Measurements from ENCODE around the gene CCNI2.

The CCNI2 gene

GRCh38 chr5:132729896-132730295, 17.3 kb upstream of the CCNI2 start:
- no peak overlapping the region for H3K4me3 ChIP-seq (ENCODE audit: insufficient read length, low read depth)
- no peak for DNase-seq (ENCODE audit: low read depth, low spot score)
- H3K9me3 ChIP-seq (ENCODE audit: insufficient read depth, low read length), result no peaks in the 10 kb centered on the region
- H3K9ac ChIP-seq (ENCODE audit: insufficient read length, low read depth), result no peak overlapping the region
- no peaks in the 10 kb centered on the region for H3K27me3 ChIP-seq (ENCODE audit: insufficient read depth, insufficient read length)
- TF ChIP-seq SUZ12 (IDR thresholded peaks at IDR 0.05; ENCODE audit: extremely low read depth, insufficient read depth, insufficient read length), result no peak
- no peak for TF ChIP-seq ZNF274 (IDR thresholded peaks at IDR 0.05; ENCODE audit: low read depth, low read length)
- TF ChIP-seq YY1 (IDR thresholded peaks at IDR 0.05; ENCODE audit: insufficient read depth, insufficient read length), result no peak
- H3K4me1 ChIP-seq (ENCODE audit: insufficient read depth, insufficient read length), result no peaks in the 10 kb centered on the region
- peaks cover 12% of the 10 kb centered on the region for H3K36me3 ChIP-seq (ENCODE audit: insufficient read depth, insufficient read length, low read length)

DNA sequence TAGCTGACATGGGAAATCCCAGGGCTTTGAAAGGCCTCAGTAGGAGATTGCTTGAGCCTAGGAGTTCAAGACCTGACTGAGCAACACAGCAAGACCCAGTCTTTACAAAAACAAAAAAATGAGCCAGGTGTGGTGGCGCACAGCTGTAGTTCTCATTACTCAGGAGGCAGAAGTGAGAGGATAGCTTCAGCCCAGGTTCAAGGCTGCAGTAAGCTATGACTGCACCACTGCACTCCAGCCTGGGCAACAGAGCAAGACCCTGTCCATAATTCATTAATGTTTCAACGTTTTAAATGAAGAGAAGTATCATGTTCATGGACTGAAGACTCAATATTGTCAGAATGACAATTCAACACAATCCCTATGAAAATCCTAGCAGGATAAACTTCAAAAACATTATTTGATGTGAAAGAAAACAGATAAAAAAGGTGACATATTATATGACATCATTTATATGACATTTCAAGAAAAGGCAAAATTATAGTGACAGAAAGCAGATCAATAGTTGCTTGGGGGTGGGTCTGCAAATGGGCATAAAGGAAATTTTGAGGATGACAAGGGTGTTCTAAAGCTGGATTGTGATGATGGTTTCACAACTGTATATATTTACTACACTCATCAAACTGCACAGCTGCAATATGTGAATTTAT, 13.6 kb upstream of the CCNI2 start:
- Histone ChIP-seq H3K4me3 (ENCODE audit: insufficient read length, low read depth) (no peak overlapping the region), H3K36me3 (ENCODE audit: insufficient read depth, insufficient read length, low read length) (peaks cover 4% of the 10 kb centered on the region), H3K9ac (ENCODE audit: insufficient read length, low read depth) (no peak overlapping the region), H3K4me1 (ENCODE audit: insufficient read depth, insufficient read length) (no peaks in the 10 kb centered on the region), H3K27me3 (ENCODE audit: insufficient read depth, insufficient read length) (peaks cover 6% of the 10 kb centered on the region), H3K9me3 (ENCODE audit: insufficient read depth, low read length) (no peaks in the 10 kb centered on the region)
- no peak for DNase-seq (ENCODE audit: low read depth, low spot score)
- no peak for TF ChIP-seq YY1 (IDR thresholded peaks at IDR 0.05; ENCODE audit: insufficient read depth, insufficient read length)
- TF ChIP-seq SUZ12 (IDR thresholded peaks at IDR 0.05; ENCODE audit: extremely low read depth, insufficient read depth, insufficient read length), result no peak
- TF ChIP-seq ZNF274 (IDR thresholded peaks at IDR 0.05; ENCODE audit: low read depth, low read length), result no peak

- H3K9ac ChIP-seq (ENCODE audit: insufficient read length, low read depth), result no peak overlapping the region
- DNase-seq (ENCODE audit: low read depth, low spot score), result no peak
- H3K4me1 ChIP-seq (ENCODE audit: insufficient read depth, insufficient read length), result no peaks in the 10 kb centered on the region
- H3K36me3 ChIP-seq (ENCODE audit: insufficient read depth, insufficient read length, low read length), result peaks cover 4% of the 10 kb centered on the region
- H3K4me3 ChIP-seq (ENCODE audit: insufficient read length, low read depth), result no peak overlapping the region
- H3K9me3 ChIP-seq (ENCODE audit: insufficient read depth, low read length), result no peaks in the 10 kb centered on the region
- TF ChIP-seq ZNF274 (IDR thresholded peaks at IDR 0.05; ENCODE audit: low read depth, low read length), result no peak
- TF ChIP-seq YY1 (IDR thresholded peaks at IDR 0.05; ENCODE audit: insufficient read depth, insufficient read length), result no peak
- no peak for TF ChIP-seq SUZ12 (IDR thresholded peaks at IDR 0.05; ENCODE audit: extremely low read depth, insufficient read depth, insufficient read length)
- H3K27me3 ChIP-seq (ENCODE audit: insufficient read depth, insufficient read length), result peaks cover 9% of the 10 kb centered on the region
These were observed 12.5 kb upstream of the CCNI2 start for GRCh38 chr5:132734687-132735086.

DNA sequence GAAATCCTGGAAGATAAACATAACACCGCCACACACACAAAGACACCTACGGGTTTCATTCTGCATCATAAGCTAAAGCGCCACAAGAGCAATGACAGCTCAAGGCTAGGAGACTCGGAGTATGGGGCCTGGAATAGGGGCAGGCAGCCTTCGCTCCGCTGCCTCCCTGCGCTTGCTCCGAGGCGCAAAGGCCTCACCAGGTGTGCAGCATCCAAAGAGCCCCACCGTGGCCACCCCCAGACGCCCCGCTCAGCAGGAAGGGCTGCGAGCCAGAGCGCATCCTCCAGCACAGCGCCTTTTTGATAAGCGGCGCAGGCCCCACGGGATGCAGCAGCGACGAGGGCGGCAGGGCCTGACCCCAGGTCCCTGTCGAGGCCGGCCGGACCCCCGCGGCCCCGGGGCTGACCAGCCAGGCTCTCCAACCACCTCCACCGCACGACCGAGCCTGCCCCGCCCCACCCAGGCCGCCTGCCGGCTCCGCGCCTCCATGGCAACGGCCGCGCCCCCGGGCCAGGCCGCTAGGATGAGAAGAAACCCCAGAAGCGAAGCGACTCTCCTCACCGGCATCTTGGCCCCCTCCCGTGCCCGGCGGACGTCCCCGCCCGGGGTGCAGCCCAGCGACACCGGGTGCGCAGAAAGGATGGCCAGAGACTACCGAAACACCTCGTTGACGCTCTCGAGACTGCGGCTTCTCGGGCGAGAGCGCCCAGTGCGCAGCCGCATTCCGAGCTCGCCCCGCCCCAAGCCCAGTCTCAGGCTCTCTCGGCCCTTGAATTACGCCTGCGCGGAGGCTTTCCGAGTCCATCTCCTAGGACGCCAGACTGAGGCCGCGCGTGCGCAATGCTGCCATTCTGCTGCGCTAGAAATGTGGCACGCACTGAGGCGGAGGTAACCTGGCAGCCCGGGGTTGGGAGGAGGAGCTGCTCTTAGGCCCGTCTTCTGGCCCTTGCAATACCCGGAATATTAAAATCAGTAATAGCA, 10.1 kb upstream of the CCNI2 start, which contains the start of gene KIF3A:
KIF3A (minus strand) TSS at position 694 of the 981 bp plus-strand sequence; CDS start at position 567, 127 bp downstream.
- peak; percentile 88 for DNase-seq (ENCODE audit: low read depth, low spot score)
- Histone ChIP-seq H3K36me3 (ENCODE audit: insufficient read depth, insufficient read length, low read length) (peaks cover 4% of the 10 kb centered on the region), H3K9me3 (ENCODE audit: insufficient read depth, low read length) (no peaks in the 10 kb centered on the region; the same call in 1 of the 2 replicates), H3K4me1 (ENCODE audit: insufficient read depth, insufficient read length) (no peaks in the 10 kb centered on the region), H3K4me3 (ENCODE audit: insufficient read length, low read depth) (peak within 1 kb of the TSS; percentile 69), H3K27me3 (ENCODE audit: insufficient read depth, insufficient read length) (peaks cover 9% of the 10 kb centered on the region), H3K9ac (ENCODE audit: insufficient read length, low read depth) (peak within 1 kb of the TSS; percentile 80)
- no peak for TF ChIP-seq ZNF274 (IDR thresholded peaks at IDR 0.05; ENCODE audit: low read depth, low read length)
- no peak for TF ChIP-seq YY1 (IDR thresholded peaks at IDR 0.05; ENCODE audit: insufficient read depth, insufficient read length)
- TF ChIP-seq SUZ12 (IDR thresholded peaks at IDR 0.05; ENCODE audit: extremely low read depth, insufficient read depth, insufficient read length), result no peak

GRCh38 chr5:132737982-132738681, 9.1 kb upstream of the CCNI2 start:
- no peak for DNase-seq (ENCODE audit: low read depth, low spot score)
- Histone ChIP-seq H3K27me3 (ENCODE audit: insufficient read depth, insufficient read length) (peaks cover 9% of the 10 kb centered on the region), H3K4me1 (ENCODE audit: insufficient read depth, insufficient read length) (no peaks in the 10 kb centered on the region), H3K4me3 (ENCODE audit: insufficient read length, low read depth) (no peak overlapping the region), H3K9me3 (ENCODE audit: insufficient read depth, low read length) (no peaks in the 10 kb centered on the region; the same call in 1 of the 2 replicates), H3K36me3 (ENCODE audit: insufficient read depth, insufficient read length, low read length) (peaks cover 2% of the 10 kb centered on the region), H3K9ac (ENCODE audit: insufficient read length, low read depth) (peak overlapping the region; percentile 21)
- TF ChIP-seq ZNF274 (IDR thresholded peaks at IDR 0.05; ENCODE audit: low read depth, low read length), result no peak

GRCh38 chr5:132739232-132739631, 8.0 kb upstream of the CCNI2 start:
- no peak for DNase-seq (ENCODE audit: low read depth, low spot score)
- Histone ChIP-seq H3K4me3 (ENCODE audit: insufficient read length, low read depth) (no peak overlapping the region), H3K9me3 (ENCODE audit: insufficient read depth, low read length) (no peaks in the 10 kb centered on the region; the same call in 1 of the 2 replicates), H3K36me3 (ENCODE audit: insufficient read depth, insufficient read length, low read length) (no peaks in the 10 kb centered on the region), H3K27me3 (ENCODE audit: insufficient read depth, insufficient read length) (peaks cover 9% of the 10 kb centered on the region), H3K4me1 (ENCODE audit: insufficient read depth, insufficient read length) (no peaks in the 10 kb centered on the region), H3K9ac (ENCODE audit: insufficient read length, low read depth) (no peak overlapping the region)
- TF ChIP-seq ZNF274 (IDR thresholded peaks at IDR 0.05; ENCODE audit: low read depth, low read length) (no peak), SUZ12 (IDR thresholded peaks at IDR 0.05; ENCODE audit: extremely low read depth, insufficient read depth, insufficient read length) (no peak), YY1 (IDR thresholded peaks at IDR 0.05; ENCODE audit: insufficient read depth, insufficient read length) (no peak)
